ENCODE results near the gene BNC1. TPM values are rescaled to one million over a fixed set of nuclear protein-coding genes. Genes with fewer than 3 reads are reported as not detected.

The BNC1 gene
- polyA plus RNA-seq, 1 of the 3 experiments (the other 2 are of a cell fraction): not detected

DNA sequence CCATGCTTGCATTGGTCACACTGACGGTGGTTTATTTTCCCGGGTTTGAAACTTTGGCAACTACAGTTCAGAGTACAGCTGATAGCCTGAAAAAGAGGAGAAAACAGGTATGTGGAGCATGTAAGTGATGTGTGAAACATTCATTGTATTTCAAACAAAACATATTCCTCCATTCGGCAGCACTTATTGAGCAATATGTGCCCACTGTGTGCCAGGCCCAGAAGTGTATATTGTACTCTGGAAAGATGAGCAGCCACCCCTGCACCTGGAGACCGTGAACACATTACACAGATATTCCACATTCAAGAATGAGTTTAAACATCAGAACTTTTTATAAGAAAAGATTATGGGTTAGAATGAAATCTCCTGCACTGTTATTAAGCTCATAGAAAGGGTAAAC is 16.3 kb downstream of the BNC1 start:
- H3K9me3 ChIP-seq: no peaks in the 10 kb centered on the region
- no peak for DNase-seq
- no peak overlapping the region for H3K4me2 ChIP-seq
- WGBS (ENCODE audit: low lambda C conversion rate): 47% methylated on average over 4 of the region's 4 CpGs
- no peak overlapping the region for H3K27ac ChIP-seq (ENCODE audit: low read depth in 2 of 2, low read length in 1 of 2)
- H3K4me3 ChIP-seq (ENCODE audit: low read depth in 2 of 2, low read length in 1 of 2): no peak overlapping the region
- POLR2A ChIA-PET: no interaction called here
- no peaks in the 10 kb centered on the region for H3K9me2 ChIP-seq
- H4K20me1 ChIP-seq (ENCODE audit: insufficient read depth): no peaks in the 10 kb centered on the region
- H3K27me3 ChIP-seq (ENCODE audit: insufficient read depth): peaks cover 11% of the 10 kb centered on the region
- no peaks in the 10 kb centered on the region for H3K79me2 ChIP-seq (ENCODE audit: insufficient read depth)
- no peak for TF ChIP-seq TEAD4 (IDR thresholded peaks at IDR 0.05; ENCODE audit: borderline replicate concordance, insufficient read depth)
- TF ChIP-seq, protein P1, sequence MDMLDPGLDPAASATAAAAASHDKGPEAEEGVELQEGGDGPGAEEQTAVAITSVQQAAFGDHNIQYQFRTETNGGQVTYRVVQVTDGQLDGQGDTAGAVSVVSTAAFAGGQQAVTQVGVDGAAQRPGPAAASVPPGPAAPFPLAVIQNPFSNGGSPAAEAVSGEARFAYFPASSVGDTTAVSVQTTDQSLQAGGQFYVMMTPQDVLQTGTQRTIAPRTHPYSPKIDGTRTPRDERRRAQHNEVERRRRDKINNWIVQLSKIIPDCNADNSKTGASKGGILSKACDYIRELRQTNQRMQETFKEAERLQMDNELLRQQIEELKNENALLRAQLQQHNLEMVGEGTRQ (IDR thresholded peaks at IDR 0.05; ENCODE audit: borderline replicate concordance, low read depth, low read length): no peak
- TF ChIP-seq, protein P2, sequence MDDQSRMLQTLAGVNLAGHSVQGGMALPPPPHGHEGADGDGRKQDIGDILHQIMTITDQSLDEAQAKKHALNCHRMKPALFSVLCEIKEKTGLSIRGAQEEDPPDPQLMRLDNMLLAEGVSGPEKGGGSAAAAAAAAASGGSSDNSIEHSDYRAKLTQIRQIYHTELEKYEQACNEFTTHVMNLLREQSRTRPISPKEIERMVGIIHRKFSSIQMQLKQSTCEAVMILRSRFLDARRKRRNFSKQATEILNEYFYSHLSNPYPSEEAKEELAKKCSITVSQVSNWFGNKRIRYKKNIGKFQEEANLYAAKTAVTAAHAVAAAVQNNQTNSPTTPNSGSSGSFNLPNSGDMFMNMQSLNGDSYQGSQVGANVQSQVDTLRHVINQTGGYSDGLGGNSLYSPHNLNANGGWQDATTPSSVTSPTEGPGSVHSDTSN (IDR thresholded peaks at IDR 0.05): no peak
- no peak for TF ChIP-seq FOXM1 (IDR thresholded peaks at IDR 0.05; ENCODE audit: low read depth)
- TF ChIP-seq, protein P3, sequence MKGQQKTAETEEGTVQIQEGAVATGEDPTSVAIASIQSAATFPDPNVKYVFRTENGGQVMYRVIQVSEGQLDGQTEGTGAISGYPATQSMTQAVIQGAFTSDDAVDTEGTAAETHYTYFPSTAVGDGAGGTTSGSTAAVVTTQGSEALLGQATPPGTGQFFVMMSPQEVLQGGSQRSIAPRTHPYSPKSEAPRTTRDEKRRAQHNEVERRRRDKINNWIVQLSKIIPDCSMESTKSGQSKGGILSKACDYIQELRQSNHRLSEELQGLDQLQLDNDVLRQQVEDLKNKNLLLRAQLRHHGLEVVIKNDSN (IDR thresholded peaks at IDR 0.05; ENCODE audit: borderline replicate concordance, low read depth): no peak
- no peak for TF ChIP-seq RAD21 (IDR thresholded peaks at IDR 0.05; ENCODE audit: low read length)
- no peak for TF ChIP-seq FOXJ3 (CRISPR knock-in tag; IDR thresholded peaks at IDR 0.05)
- no peak for TF ChIP-seq TCF12 (IDR thresholded peaks at IDR 0.05)
- TF ChIP-seq CHD2 (IDR thresholded peaks at IDR 0.05; ENCODE audit: low read length, partially characterized antibody): no peak
- TF ChIP-seq NRF1 (IDR thresholded peaks at IDR 0.05; ENCODE audit: low read depth, low read length): no peak
- no peak for TF ChIP-seq YY1 (IDR thresholded peaks at IDR 0.05; ENCODE audit: low read depth)
- no peak for TF ChIP-seq MEF2A (IDR thresholded peaks at IDR 0.05; ENCODE audit: borderline replicate concordance, low read depth)
- TF ChIP-seq GABPA (IDR thresholded peaks at IDR 0.05; ENCODE audit: low read depth): no peak
- TF ChIP-seq EP300 (IDR thresholded peaks at IDR 0.05; ENCODE audit: borderline replicate concordance in 1 of 2, low read depth in 1 of 2, low read length in 1 of 2): no peak
- TF ChIP-seq, protein P4, sequence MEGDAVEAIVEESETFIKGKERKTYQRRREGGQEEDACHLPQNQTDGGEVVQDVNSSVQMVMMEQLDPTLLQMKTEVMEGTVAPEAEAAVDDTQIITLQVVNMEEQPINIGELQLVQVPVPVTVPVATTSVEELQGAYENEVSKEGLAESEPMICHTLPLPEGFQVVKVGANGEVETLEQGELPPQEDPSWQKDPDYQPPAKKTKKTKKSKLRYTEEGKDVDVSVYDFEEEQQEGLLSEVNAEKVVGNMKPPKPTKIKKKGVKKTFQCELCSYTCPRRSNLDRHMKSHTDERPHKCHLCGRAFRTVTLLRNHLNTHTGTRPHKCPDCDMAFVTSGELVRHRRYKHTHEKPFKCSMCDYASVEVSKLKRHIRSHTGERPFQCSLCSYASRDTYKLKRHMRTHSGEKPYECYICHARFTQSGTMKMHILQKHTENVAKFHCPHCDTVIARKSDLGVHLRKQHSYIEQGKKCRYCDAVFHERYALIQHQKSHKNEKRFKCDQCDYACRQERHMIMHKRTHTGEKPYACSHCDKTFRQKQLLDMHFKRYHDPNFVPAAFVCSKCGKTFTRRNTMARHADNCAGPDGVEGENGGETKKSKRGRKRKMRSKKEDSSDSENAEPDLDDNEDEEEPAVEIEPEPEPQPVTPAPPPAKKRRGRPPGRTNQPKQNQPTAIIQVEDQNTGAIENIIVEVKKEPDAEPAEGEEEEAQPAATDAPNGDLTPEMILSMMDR (IDR thresholded peaks at IDR 0.05): no peak
- TF ChIP-seq TAF1 (IDR thresholded peaks at IDR 0.05; ENCODE audit: borderline replicate concordance, low read depth, low read length): no peak
- H3K9ac ChIP-seq: no peak overlapping the region
- H3K36me3 ChIP-seq (replicated peaks in 1 of 2; ENCODE audit: control insufficient read depth in 1 of 2, insufficient read depth in 2 of 2, low read length in 1 of 2): no peaks in the 10 kb centered on the region
- no peaks in the 10 kb centered on the region for H3F3A ChIP-seq (replicated peaks; ENCODE audit: insufficient read depth)
- no peak overlapping the region for H2AFZ ChIP-seq (ENCODE audit: low read depth)
- CTCF ChIA-PET: interaction anchor here (2.4 kb wide), 1 partner anchor 20 kb away, joined by 17 read pairs; no protein-coding TSS in a partner anchor
- H3K4me1 ChIP-seq (ENCODE audit: control insufficient read depth in 1 of 2, insufficient read depth in 2 of 2, low read depth in 1 of 2, low read length in 1 of 2): no peaks in the 10 kb centered on the region

All from SK-N-SH (cell line).